ENCODE measurements around the gene TCEANC.

GRCh38 chrX:13662355-13662791, 9.4 kb downstream of the TCEANC start:
- TF ChIP-seq GATA2 (IDR thresholded peaks at IDR 0.05; ENCODE audit: low read depth, low read length) (no peak), GATA3 (IDR thresholded peaks at IDR 0.05; ENCODE audit: low read depth, low read length) (no peak)
